ENCODE measurements around the gene FRYL.

GRCh38 chr4:48558819-48559218, 221.3 kb downstream of the FRYL start:
- TF ChIP-seq POLR2AphosphoS5 (IDR thresholded peaks at IDR 0.05; ENCODE audit: low read depth, low read length) (no peak), TAF1 (IDR thresholded peaks at IDR 0.05; ENCODE audit: borderline replicate concordance, insufficient read depth, low read length) (no peak)
